ENCODE data around the gene HMGN4. TPM values are rescaled to one million over a fixed set of nuclear protein-coding genes. Genes with fewer than 3 reads are reported as not detected.
"Not testable (repeated sequence)": the region's sequence is repeated elsewhere in the genome, so short reads cannot be mapped to it uniquely, and the experiment has no call there.

HMGN4 gene
- total RNA-seq (2014; rRNA removed; shearing (Covaris generic)): 86.1 and 103 TPM in 2 replicates
- polyA plus RNA-seq (2015; cell fraction: cytosol; rRNA removed): 69.0 and 88.9 TPM in 2 replicates
- 69.1 and 80.6 TPM in 2 replicates for polyA plus RNA-seq (2015; cell fraction: nucleus; rRNA removed)

DNA sequence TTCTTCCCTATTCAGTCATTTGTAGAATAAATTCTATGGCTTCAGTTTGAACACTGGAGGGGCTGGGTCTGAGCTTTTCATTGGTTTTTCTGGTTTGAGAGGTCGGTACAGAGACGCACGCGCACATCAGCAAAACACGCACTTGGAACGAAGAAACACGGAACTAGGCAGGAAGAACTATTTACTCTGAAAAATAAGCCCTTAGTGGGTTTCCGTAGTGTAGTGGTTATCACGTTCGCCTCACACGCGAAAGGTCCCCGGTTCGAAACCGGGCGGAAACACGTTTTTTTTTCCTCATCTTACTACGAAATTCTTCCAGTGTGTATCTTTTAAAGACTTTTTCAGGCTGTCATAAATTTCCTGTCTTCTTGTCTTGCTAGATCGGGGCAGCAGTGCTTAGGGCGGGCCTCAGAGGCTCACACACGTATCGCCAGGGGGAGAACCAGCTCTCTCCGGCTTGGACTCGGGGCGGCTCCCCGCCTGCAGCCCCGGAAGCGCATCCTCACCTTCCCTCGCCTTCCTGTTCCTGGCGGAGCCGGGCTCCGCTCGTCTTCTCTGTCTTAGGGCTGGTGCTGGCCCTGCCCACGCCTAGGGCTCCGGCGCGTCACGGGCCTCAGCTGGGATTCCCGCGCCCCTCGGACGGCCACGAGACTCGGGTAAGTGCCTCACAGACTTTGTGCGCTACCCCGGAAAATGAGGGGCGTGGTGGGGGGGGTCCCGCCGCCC, at the start of gene HMGN4:
TSS of gene HMGN4 (plus strand) at position 521 of the 726 bp plus-strand sequence. CDS start 6,841 bp downstream, outside the sequence.
- peak; percentile 96 for DNase-seq (ENCODE audit: low read depth, low spot score)
- in situ Hi-C loops (cut with HindIII; ENCODE audit: low pct_unique_long_range_greater_than_20kb, low sequenced_read_pairs): no loop called here

DNA sequence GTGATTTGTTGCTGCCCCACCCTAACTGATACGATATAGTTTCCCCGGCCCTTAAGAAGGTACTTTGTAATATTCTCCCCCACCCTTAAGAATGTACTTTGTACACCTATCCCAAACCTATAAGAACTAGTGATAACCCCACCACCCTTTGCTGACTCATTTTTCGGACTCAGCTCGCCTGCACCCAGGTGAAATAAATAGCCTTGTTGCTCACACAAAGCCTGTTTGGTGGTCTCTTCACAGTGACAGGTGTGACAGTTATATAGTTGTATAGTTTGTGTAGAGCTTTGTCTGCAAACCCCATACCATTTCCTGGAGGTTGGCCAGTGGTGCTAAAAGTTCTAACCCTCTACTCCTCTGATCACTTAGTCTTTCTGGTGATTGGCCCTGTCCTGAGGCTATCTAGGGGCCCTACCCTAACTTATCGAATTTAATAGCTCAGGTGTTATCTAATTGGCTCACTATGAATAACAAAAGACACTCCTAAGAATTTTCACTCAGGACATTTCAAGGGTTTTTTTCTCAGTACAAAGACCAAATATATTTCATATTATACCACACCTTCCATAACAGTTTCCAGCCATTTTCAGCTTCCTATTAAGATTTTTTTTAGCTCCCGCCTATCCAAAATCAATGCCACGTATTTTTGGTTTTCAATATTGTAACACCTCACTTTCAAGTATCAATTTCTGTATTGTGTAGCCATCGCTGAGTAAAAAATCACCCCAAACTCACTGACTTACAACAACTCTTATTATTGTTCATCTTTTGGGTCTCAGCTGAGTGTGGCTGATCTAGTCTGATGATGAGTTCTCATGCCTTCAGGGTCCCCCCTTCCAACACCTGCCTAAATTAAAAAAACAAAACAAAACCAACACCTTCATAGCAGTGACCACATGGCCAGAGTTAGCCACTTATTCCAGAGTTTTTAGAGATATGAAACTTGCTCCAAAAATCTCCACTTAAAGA, 47.9 kb upstream of the HMGN4 start:
- in situ Hi-C loops (cut with HindIII; ENCODE audit: low pct_unique_long_range_greater_than_20kb, low sequenced_read_pairs): no loop called here
- no peak for DNase-seq (ENCODE audit: low read depth, low spot score)

DNA sequence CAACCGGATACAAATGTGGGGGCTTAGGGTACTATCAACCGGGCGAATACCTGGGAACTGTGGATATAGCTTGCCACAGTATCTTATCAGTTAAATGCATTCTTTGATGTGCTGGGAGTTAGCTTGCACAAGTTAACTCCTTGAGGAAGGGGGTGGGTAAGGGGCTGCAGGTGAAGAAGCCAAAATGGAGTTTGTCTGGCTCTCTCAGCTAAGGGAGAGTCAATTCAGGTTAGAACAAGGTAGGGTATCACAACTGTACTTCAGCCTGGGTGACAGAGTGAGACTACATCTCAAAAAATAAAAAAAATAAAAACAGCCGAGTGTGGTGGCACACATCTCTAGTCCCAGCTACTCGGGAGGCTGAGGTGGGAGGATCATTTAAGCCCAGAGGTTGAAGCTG, 46.6 kb upstream of the HMGN4 start:
- DNase-seq (ENCODE audit: low read depth, low spot score): no peak
- in situ Hi-C loops (cut with HindIII; ENCODE audit: low pct_unique_long_range_greater_than_20kb, low sequenced_read_pairs): no loop called here

DNA sequence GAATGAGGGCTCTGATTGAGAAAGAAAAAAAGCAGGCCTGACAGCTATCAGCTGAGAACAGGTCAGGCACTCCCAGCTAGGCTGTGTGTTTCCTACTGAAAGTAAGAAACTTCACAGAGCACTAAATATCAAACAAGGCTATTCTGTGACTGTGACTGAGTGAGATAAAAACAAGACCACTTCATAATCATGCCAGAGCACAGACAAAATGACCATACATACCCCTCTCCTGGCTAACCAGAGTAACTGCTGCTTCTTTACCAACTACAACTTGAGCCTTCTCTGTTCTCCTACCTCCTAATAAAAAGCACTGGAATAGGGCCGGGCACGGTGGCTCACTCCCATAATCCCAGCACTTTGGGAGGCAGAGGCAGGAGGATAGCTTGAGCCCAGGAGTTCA, 44.9 kb upstream of the HMGN4 start:
- peak; percentile 85 for DNase-seq (ENCODE audit: low read depth, low spot score)
- in situ Hi-C loops (cut with HindIII; ENCODE audit: low pct_unique_long_range_greater_than_20kb, low sequenced_read_pairs): no loop called here

DNA sequence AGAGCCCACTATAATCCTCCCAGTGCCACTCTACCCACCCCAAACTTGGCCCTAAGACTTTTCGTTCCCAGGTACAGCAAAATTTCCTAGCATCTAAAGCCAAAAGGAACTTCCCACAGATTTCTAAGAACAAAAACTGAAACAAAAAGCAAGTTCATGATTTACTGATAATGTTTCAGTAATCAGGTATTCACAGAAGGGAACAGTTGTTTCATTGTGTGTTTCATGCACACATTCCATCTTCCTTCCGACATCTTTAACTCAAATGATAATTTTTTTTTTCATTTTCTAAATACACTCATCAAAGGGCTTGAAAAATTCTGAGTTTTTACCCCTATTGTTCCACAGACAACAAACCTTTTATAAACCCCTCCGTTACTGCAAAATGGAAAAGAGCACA, 44.0 kb upstream of the HMGN4 start:
- no peak for DNase-seq (ENCODE audit: low read depth, low spot score)
- in situ Hi-C loops (cut with HindIII; ENCODE audit: low pct_unique_long_range_greater_than_20kb, low sequenced_read_pairs): no loop called here

DNA sequence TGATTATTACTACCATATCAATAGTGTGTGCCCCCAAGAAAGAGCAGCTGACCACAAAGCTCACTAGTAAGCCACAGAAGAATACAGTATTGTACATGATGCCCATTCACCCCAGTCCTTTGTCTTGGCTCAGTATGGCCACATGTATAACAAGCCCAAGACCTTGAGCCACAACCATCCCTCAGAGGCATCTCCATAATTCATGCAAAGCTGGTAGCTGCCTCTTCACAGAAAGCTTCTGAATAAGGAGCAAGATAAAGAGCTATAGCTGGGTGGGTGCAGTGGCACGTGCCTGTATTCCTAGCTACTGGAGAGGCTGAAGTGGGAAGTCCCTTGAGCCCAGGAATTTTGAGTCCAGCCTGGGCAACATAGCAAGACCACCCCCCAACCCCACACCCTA, 42.9 kb upstream of the HMGN4 start:
- in situ Hi-C loops (cut with HindIII; ENCODE audit: low pct_unique_long_range_greater_than_20kb, low sequenced_read_pairs): no loop called here
- no peak for DNase-seq (ENCODE audit: low read depth, low spot score)

DNA sequence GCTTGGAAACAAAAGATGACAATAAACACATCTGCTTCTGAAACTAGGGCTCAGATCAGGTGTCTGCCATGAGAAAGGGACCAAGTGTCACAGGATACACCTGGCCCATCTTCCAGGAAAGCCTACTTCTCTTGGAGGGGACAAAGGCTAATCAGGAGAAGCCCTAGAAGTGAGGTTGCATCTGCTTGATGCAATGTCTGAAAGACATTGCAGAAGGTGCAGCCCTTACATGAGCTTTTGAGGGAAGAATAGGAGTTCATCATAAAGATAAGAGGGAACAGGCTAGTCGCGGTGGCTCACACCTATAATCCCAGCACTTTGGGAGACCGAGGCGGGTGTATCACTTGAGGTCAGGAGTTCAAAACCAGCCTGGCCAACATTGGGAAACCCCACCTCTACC, 40.6 kb upstream of the HMGN4 start:
- in situ Hi-C loops (cut with HindIII; ENCODE audit: low pct_unique_long_range_greater_than_20kb, low sequenced_read_pairs): no loop called here
- DNase-seq (ENCODE audit: low read depth, low spot score): no peak

DNA sequence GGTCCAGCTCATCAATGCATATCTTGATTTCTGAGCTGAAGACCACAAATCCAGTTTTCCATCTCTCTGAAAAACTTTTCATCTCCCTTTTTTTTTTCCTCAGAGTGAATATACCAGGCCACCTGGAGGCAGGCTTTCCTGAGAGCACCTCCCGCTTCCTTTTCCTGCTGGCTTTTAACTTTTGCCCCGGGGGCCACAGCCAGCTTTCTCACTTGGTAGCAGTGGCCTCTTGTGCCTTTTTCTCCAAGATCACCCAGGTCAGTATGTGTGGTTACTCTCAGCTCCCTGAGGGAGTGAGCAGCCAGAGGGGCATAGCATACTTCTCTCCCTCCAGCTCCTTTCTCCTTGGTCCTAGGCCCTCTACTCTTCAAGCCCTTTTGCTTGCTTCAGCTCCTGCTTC, 38.1 kb upstream of the HMGN4 start, which contains the start of gene BTN1A1:
TSS of gene BTN1A1 (plus strand) at position 202 of the 400 bp plus-strand sequence. CDS start 984 bp downstream, outside the sequence.
- no peak for DNase-seq (ENCODE audit: low read depth, low spot score)
- in situ Hi-C loops (cut with HindIII; ENCODE audit: low pct_unique_long_range_greater_than_20kb, low sequenced_read_pairs): no loop called here

DNA sequence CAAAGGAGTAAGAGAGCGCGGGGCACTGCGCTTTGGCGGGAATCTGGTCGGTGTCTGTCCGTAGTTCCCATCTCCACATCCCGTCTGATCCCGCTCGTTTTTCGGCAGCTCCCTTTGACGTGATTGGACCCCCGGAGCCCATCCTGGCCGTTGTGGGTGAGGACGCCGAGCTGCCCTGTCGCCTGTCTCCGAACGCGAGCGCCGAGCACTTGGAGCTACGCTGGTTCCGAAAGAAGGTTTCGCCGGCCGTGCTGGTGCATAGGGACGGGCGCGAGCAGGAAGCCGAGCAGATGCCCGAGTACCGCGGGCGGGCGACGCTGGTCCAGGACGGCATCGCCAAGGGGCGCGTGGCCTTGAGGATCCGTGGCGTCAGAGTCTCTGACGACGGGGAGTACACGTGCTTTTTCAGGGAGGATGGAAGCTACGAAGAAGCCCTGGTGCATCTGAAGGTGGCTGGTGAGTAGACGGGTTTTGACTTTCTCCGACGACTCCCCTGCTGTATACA, 36.6 kb upstream of the HMGN4 start:
- in situ Hi-C loops (cut with HindIII; ENCODE audit: low pct_unique_long_range_greater_than_20kb, low sequenced_read_pairs): no loop called here
- no peak for DNase-seq (ENCODE audit: low read depth, low spot score)

DNA sequence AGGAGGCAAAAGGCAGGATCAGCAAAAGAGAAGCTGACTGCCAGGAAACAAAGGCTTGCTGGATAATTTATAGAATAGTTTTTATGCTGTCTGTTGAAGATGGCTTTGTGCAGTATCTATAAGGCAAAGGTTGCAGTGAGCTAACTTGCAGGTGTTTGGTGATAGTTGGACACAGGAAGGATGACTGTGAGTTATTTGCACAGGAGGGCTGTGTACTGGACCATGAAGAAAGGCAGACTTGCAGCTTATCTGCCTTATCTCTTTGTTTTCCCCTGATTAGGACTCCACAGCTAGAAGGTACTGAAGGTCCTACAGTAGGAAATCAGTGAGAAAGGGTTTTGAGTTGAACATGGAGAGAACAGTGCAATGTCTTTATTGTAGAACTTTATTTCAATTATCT, 36.0 kb upstream of the HMGN4 start:
- DNase-seq (ENCODE audit: low read depth, low spot score): no peak
- in situ Hi-C loops (cut with HindIII; ENCODE audit: low pct_unique_long_range_greater_than_20kb, low sequenced_read_pairs): no loop called here

DNA sequence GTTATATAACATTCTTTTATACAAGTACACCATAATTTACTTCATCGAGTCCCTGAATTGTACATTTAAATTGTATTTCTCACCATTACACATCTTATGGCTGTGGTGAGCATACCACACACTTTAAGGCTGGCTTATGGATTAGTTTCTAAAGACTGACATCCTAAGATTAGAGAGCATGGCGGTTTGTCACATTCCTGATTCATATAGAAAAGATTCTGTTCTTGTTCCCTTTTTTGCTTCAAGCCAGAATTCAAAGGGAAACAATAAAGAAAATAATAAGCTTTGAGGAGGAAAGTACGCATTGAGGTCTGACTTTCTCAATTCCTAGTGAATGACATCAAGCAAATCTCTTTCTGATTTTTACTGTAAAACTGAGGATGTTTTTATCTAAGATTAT, 35.5 kb upstream of the HMGN4 start:
- DNase-seq (ENCODE audit: low read depth, low spot score): no peak
- in situ Hi-C loops (cut with HindIII; ENCODE audit: low pct_unique_long_range_greater_than_20kb, low sequenced_read_pairs): no loop called here

DNA sequence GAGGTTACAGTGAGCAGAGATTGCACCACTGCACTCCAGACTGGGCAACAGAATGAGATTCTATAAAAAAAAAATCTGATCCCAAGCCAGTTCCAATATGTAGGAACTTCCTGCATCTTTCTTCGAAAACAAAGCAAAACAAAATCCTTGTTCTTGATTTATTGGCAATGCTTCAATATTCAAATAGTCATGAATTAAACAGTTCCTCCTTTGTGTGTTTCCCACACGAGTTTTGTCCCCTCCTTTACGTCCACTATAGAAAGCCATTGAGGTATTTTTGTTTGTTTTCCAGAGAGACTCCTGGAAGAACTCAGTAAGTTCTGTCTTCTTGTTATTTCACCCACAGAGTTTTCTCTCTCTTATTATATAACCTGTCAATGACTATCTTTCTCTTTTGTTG, 30.5 kb upstream of the HMGN4 start:
- peak; percentile 16 for DNase-seq (ENCODE audit: low read depth, low spot score)
- in situ Hi-C loops (cut with HindIII; ENCODE audit: low pct_unique_long_range_greater_than_20kb, low sequenced_read_pairs): no loop called here

DNA sequence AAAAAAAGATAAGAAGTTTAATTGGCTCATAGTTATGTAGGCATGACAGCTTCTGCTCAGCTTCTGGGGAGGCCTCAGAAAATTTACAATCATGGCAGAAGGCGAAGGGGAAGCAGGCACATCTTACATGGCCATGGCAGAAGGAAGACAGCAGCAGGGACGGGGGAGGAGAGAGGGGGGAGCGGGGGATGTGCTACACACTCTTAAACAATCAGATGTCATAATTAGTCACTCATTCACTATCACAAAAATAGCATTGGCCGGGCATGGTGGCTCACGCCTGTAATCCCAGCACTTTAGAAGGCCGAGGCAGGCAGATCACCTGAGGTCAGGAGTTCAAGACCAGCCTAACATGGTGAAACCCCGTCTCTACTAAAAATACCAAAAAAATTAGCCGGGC, 27.1 kb upstream of the HMGN4 start:
- DNase-seq (ENCODE audit: low read depth, low spot score); in situ Hi-C loops (cut with HindIII; ENCODE audit: low pct_unique_long_range_greater_than_20kb, low sequenced_read_pairs): not testable (repeated sequence)

DNA sequence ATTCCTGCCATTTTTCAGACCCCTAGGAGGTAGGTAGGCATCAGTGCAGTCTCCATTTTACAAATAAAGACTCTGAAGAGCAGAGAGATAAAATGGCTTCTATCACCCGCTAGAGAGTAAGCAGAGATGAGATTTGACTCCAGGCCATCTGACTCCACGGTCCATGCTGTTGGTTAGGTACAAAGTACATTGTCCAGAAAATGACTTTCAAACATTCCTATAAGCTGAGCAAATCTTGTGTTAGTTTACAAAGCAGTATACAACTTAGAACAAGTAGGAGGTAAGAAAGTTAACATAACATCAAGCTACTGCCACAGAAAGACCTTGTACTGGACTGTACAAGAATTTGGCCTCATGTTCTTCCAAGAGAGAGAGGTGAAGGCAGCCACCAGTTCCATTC, 23.2 kb upstream of the HMGN4 start:
- in situ Hi-C loops (cut with HindIII; ENCODE audit: low pct_unique_long_range_greater_than_20kb, low sequenced_read_pairs): no loop called here
- DNase-seq (ENCODE audit: low read depth, low spot score): no peak

DNA sequence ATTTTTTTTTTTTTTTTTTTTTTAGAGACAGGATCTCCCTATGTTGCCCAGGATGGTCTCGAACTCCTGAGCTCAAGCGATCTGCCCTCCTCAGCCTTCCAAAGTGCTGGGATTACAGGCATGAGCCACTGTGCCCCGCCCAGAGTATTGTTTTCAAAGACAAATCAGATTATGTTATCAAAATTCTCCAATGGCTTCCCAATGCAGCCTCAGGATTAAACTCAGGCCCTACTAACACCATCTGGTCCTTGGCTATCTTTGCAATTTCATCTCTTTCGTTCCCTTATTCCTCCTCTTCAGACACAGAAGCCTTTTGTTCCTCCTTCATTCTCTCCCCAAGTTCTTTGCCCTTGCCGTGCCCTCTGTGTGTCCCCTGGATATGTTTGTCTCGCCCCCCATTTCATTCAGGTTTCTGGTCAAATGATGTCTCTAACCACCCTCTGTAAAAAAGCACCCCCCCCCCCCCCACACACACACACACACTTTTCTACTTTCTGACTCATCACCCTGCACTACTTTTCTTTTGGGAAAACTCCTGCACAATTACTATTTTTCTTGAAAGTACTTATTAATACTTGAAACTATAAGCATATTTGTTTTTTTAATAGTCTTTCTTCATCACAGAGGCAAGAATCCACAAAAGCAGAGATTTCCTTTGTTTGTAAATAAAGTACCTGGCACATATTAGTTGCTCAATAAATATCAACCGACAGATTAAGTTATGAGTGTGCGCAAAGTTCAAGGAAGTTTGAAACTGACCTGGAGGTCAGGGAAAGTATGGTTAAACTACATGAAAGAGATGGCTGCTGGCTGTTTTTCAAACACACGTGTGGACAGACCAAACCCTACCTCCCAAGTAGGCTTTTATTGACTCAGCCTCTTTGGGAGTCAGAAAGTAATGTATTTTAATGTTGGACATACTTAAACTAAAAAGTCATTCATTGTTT, 21.4 kb upstream of the HMGN4 start:
- in situ Hi-C loops (cut with HindIII; ENCODE audit: low pct_unique_long_range_greater_than_20kb, low sequenced_read_pairs): no loop called here
- DNase-seq (ENCODE audit: low read depth, low spot score): no peak

DNA sequence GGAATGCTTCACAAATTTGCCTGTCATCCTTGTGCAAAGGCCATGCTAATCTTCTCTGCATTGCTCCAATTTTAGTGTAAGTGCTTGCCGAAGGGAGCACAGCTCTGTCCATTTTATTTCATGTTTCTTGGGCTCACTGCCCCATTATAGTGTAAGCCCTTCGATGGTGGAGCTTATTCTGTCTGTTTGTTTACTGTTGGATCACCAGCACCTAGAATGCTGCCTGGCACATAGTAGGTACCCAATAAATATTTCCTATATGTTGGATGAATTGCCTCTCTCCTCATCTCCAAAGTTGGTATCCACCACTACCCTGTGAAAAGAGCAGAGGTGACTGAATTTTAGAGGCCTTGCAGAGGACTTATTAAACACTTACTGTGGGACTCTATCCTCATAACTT, 18.8 kb upstream of the HMGN4 start:
- no peak for DNase-seq (ENCODE audit: low read depth, low spot score)
- in situ Hi-C loops (cut with HindIII; ENCODE audit: low pct_unique_long_range_greater_than_20kb, low sequenced_read_pairs): no loop called here

DNA sequence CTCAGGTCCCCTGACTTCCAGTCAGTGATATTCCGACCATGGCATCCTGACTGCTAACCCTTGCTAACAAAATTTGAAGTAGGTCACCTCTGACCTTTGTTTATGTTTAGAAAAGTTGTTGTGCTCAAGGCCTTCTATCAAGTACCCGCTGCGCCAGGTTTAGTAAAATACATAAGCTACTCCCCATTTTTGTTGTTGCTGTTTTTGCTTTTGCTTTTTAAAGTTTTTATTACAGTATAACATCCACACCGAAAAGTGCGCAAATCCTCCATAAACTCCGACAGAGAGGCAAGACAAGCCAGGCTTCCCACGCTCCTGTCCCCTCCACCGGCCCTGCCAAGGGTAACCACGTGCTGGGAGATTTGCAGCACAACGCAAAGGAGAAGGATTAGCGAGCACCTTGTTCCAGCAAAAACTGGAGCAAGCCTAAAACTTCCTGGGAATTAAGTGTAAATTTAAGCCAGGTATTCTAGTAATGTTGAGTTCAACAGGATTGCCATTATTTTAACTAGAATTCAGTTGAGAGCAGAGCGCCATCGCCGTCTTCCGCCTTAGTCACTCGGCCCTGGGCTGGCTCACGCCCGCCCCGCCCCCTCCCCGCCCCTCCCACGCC, 17.8 kb upstream of the HMGN4 start:
- in situ Hi-C loops (cut with HindIII; ENCODE audit: low pct_unique_long_range_greater_than_20kb, low sequenced_read_pairs): no loop called here
- peak; percentile 72 for DNase-seq (ENCODE audit: low read depth, low spot score)
